Endodermal cell (in vitro differentiated cells): ENCODE measurements around the gene PSMC3. TPM values are rescaled to one million over a fixed set of nuclear protein-coding genes. Genes with fewer than 3 reads are reported as not detected.

Experiments used
- DNase-seq: peaks from one replicate; pipeline ENCODE4 v3.0.0-alpha.2; 2017
- H3K27ac ChIP-seq: 2 replicates; pipeline ENCODE4 v1.5.1; 2013; ENCODE audit warnings: mild to moderate bottlenecking, low read depth, low read length, moderate library complexity
- H3K27me3 ChIP-seq: 2 replicates; pipeline ENCODE4 v1.6.1; 2013; ENCODE audit warnings: mild to moderate bottlenecking, low read length, moderate library complexity; ENCODE audit not compliant: insufficient read depth, control insufficient read depth, poor library complexity, severe bottlenecking
- H3K36me3 ChIP-seq: 2 replicates; pipeline ENCODE4 v1.7.0; 2013; ENCODE audit warnings: mild to moderate bottlenecking, low read length, moderate library complexity; ENCODE audit not compliant: control insufficient read depth, insufficient read depth
- H3K4me1 ChIP-seq: one replicate; pipeline ENCODE4 v1.7.0; 2013; ENCODE audit warnings: low read length; ENCODE audit not compliant: control insufficient read depth, insufficient read depth
- H3K4me3 ChIP-seq: 2 replicates; pipeline ENCODE4 v1.5.1; 2013; ENCODE audit warnings: mild to moderate bottlenecking, low read length, moderate library complexity
- H3K9ac ChIP-seq: 2 replicates; pipeline ENCODE4 v1.6.1; 2013; ENCODE audit warnings: mild to moderate bottlenecking, low read length, moderate library complexity; ENCODE audit not compliant: poor library complexity, severe bottlenecking; ENCODE audit errors: extremely low read depth
- H3K9me3 ChIP-seq: 2 replicates; pipeline ENCODE4 v1.6.1; 2013; ENCODE audit warnings: mild to moderate bottlenecking, low read length, moderate library complexity; ENCODE audit not compliant: control insufficient read depth
- H3K27ac Mint-ChIP-seq: 2 replicates; pipeline ENCODE4 v1.8.0; 2020; ENCODE audit warnings: mixed read lengths
- H3K27me3 Mint-ChIP-seq: 2 replicates; pipeline ENCODE4 v1.8.0; 2021; ENCODE audit warnings: mild to moderate bottlenecking, mixed read lengths; ENCODE audit not compliant: insufficient read depth
- H3K36me3 Mint-ChIP-seq: 2 replicates; pipeline ENCODE4 v1.8.0; 2020; ENCODE audit warnings: low read depth, mixed read lengths
- H3K4me1 Mint-ChIP-seq: 2 replicates; pipeline ENCODE4 v1.8.0; 2020; ENCODE audit warnings: mixed read lengths
- H3K4me3 Mint-ChIP-seq: 2 replicates; pipeline ENCODE4 v1.8.0; 2020; ENCODE audit warnings: mild to moderate bottlenecking, moderate library complexity, mixed read lengths
- H3K9me3 Mint-ChIP-seq: 2 replicates; pipeline ENCODE4 v1.8.0; 2020; ENCODE audit warnings: mild to moderate bottlenecking, mixed read lengths
- CTCF ChIP-seq: fragments of 200-600 bp; sonication (generic); conservative IDR thresholded peaks from 2 replicates; pipeline ENCODE4 v1.5.0; 2021; ENCODE audit warnings: antibody characterized with exemption, mild to moderate bottlenecking
- WGBS, 2 experiments: methylation state at CpG; one replicate each; pipeline versions ENCODE4 v1.1.5 to v1.1.7; 2013; ENCODE audit warnings: missing lambda C conversion rate in 2 of 2, mixed read lengths in 1 of 2; ENCODE audit not compliant: insufficient coverage in 1 of 2, insufficient read length in 1 of 2; 5-methylcytosine and 5-hydroxymethylcytosine counted together
- total RNA-seq, 2 donors: library from RNA; stranded (reverse); fragmentation: NEBNext Ultra II Directional in 1 of 2; extraction: Animal tissue kit (Norgen Biotek cat#: 25700) in 1 of 2; gene quantifications; 2 replicates in 1 of 2; 3 replicates in 1 of 2; pipeline ENCODE4 v1.2.1, GENCODE V29; 2021

The PSMC3 gene
- total RNA-seq, 2 donors from 2014 or later = 152 to 175 TPM

- Histone ChIP-seq H3K4me1 (no peaks in the 10 kb centered on the region), H3K9ac (no peak overlapping the region), H3K9me3 (no peaks in the 10 kb centered on the region), H3K27me3 (no peaks in the 10 kb centered on the region), H3K36me3 (no peaks in the 10 kb centered on the region), H3K27ac (no peak overlapping the region), H3K4me3 (no peak overlapping the region)
- no peaks in the 10 kb centered on the region for H3K27me3 Mint-ChIP-seq
- H3K4me1 Mint-ChIP-seq = no peaks in the 10 kb centered on the region
- H3K9me3 Mint-ChIP-seq = no peaks in the 10 kb centered on the region
- H3K36me3 Mint-ChIP-seq = peaks cover 1% of the 10 kb centered on the region
- no peak overlapping the region for H3K4me3 Mint-ChIP-seq
- H3K27ac Mint-ChIP-seq = no peak overlapping the region
- TF ChIP-seq CTCF = peak; percentile 53
- no peak for DNase-seq
- 89% methylated on average over 11 to 12 of the region's 12 CpGs for WGBS, 2 experiments
Measured at GRCh38 chr11:47443028-47443700, 16.9 kb upstream of the PSMC3 start.

GRCh38 chr11:47442514-47442913, 16.3 kb upstream of the PSMC3 start:
- 88 to 96% methylated on average over 4 to 8 of the region's 8 CpGs for WGBS, 2 experiments
- no peaks in the 10 kb centered on the region for H3K4me1 ChIP-seq
- Mint-ChIP-seq H3K9me3 (no peaks in the 10 kb centered on the region), H3K4me3 (no peak overlapping the region), H3K27me3 (no peaks in the 10 kb centered on the region), H3K4me1 (no peaks in the 10 kb centered on the region), H3K27ac (no peak overlapping the region), H3K36me3 (no peaks in the 10 kb centered on the region)
- TF ChIP-seq CTCF = no peak
- no peaks in the 10 kb centered on the region for H3K27me3 ChIP-seq
- H3K9me3 ChIP-seq = no peaks in the 10 kb centered on the region
- no peak overlapping the region for H3K4me3 ChIP-seq
- no peak overlapping the region for H3K9ac ChIP-seq
- H3K27ac ChIP-seq = no peak overlapping the region
- DNase-seq = no peak
- no peaks in the 10 kb centered on the region for H3K36me3 ChIP-seq

DNA sequence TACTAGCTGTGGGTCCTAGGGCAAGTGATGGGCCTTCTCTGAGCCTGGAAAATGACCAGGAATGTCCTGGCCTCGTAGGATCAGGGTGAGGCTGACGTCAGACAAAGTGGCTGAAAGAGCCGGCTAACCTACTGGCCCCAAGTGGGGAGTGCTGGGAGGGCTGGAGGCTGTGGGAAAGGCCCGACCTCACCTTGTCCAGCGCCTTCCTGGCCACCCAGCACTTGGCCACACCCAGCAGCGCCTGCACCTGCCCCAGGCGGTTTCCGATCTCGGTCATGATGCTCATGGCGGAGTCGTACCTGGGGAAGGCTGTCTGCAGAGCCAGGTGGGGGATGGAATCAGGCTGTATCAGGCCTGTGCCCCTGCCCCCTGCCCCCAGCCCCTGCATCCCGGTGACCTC, 15.2 kb upstream of the PSMC3 start:
- Mint-ChIP-seq H3K27ac (no peak overlapping the region), H3K36me3 (peaks cover 2% of the 10 kb centered on the region), H3K4me1 (no peaks in the 10 kb centered on the region), H3K4me3 (no peak overlapping the region), H3K9me3 (peaks cover 3% of the 10 kb centered on the region), H3K27me3 (no peaks in the 10 kb centered on the region)
- no peak for TF ChIP-seq CTCF
- Histone ChIP-seq H3K9ac (no peak overlapping the region), H3K36me3 (no peaks in the 10 kb centered on the region), H3K27me3 (no peaks in the 10 kb centered on the region), H3K4me3 (no peak overlapping the region), H3K9me3 (no peaks in the 10 kb centered on the region), H3K27ac (no peak overlapping the region), H3K4me1 (no peaks in the 10 kb centered on the region)
- 91% methylated on average over 12 of the region's 12 CpGs; no CpG with 5 or more reads in 1 of the 2 experiments for WGBS, 2 experiments
- DNase-seq = no peak
